22Rv1 (cell line): ENCODE measurements around the gene UNC5B.

Source experiments
- H3K27ac ChIP-seq: fragments of 450-650 bp; 2 replicates; pipeline ENCODE4 v1.5.1; 2017
- ZFX ChIP-seq: fragments of 450-650 bp; IDR thresholded peaks from 2 replicates; pipeline ENCODE4 v1.6.1; 2017; ENCODE audit warnings: antibody characterized with exemption, borderline replicate concordance
- TF ChIP-seq, protein P1 (sequence below): fragments of 450-650 bp; IDR thresholded peaks from 2 replicates; pipeline ENCODE4 v1.5.1; 2017; ENCODE audit warnings: mild to moderate bottlenecking

UNC5B gene

DNA sequence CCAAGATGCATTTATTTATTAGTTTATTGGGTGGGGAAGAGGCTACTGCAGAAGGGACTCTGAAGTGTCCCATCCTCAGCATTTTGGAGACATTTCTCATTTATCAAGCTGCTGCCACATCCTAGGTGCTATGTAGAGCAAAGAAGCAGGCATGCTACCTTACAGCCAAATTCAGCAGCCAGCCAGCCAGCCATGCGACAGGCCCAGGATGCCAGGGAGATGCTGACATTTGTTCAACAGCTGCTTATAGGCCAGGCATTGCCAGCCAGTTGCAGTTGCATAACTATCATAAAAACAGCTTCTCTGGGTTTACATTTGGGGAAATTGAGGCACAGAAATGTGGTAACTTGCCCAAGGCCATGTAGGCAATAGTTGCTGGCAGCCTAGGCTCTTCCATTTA lies 109.0 kb downstream of the UNC5B start:
- no peak for TF ChIP-seq ZFX
- TF ChIP-seq, protein P1, sequence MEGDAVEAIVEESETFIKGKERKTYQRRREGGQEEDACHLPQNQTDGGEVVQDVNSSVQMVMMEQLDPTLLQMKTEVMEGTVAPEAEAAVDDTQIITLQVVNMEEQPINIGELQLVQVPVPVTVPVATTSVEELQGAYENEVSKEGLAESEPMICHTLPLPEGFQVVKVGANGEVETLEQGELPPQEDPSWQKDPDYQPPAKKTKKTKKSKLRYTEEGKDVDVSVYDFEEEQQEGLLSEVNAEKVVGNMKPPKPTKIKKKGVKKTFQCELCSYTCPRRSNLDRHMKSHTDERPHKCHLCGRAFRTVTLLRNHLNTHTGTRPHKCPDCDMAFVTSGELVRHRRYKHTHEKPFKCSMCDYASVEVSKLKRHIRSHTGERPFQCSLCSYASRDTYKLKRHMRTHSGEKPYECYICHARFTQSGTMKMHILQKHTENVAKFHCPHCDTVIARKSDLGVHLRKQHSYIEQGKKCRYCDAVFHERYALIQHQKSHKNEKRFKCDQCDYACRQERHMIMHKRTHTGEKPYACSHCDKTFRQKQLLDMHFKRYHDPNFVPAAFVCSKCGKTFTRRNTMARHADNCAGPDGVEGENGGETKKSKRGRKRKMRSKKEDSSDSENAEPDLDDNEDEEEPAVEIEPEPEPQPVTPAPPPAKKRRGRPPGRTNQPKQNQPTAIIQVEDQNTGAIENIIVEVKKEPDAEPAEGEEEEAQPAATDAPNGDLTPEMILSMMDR, result no peak
- no peak overlapping the region for H3K27ac ChIP-seq

DNA sequence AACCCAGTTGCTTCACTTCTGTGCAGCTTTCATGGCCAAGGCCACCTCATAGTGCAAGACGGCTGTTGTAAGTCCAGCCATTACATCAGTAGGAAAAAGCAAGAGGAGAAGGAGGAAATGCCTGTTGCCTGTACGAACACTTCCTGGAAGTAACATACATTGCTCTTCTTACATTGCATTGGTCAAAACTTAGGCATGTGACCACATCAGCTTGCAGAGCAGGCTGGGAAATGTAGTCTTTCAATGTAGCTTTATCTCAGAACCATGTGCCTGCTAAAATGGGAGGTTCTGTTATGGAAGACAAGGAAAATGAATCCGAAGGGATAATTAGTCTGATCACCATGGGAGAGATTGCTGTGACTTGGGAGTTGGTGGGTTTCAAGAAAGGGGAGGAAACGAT lies 111.0 kb downstream of the UNC5B start:
- TF ChIP-seq, protein P1, result no peak
- TF ChIP-seq ZFX, result no peak
- H3K27ac ChIP-seq, result no peak overlapping the region

DNA sequence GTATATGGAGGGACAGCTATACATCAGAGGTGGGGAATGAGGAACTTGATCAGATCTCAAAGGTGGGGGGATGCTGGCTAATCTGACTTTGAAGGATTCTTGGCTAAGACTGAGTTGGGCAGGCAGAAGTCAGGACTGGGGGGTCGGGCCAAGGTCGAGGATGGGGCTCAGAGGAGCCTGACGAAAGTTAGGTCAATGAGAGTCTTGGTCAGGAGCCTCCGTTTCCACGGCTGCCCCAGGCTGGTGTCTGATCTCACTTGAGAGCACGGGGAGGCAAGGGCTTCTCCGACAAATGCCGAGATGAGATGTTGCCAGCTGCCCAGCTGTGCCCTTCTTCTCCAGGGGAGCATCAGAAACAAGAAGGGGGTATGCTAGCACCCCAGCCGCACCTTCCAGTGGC lies 112.4 kb downstream of the UNC5B start:
- no peak overlapping the region for H3K27ac ChIP-seq
- no peak for TF ChIP-seq ZFX

DNA sequence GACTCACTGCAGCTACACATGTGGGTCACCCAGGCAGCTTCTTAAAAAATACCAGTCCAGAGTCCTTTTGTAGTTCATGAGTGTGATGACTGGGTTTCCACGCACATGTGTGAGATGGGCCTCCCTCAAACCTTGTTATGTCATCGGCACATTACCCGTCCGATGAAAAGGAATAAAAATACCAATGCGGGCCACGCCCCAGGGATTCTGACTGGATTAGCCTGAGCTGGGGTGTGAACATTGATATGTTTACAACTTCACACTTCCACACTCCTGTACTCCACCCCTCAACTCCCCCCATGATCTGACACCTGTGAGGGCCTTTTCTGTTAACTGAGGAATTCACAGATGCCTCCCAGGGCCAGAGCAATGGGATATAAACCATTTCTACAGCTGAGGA lies 112.9 kb downstream of the UNC5B start:
- H3K27ac ChIP-seq, result no peak overlapping the region
- no peak for TF ChIP-seq ZFX
- TF ChIP-seq, protein P1, result no peak

DNA sequence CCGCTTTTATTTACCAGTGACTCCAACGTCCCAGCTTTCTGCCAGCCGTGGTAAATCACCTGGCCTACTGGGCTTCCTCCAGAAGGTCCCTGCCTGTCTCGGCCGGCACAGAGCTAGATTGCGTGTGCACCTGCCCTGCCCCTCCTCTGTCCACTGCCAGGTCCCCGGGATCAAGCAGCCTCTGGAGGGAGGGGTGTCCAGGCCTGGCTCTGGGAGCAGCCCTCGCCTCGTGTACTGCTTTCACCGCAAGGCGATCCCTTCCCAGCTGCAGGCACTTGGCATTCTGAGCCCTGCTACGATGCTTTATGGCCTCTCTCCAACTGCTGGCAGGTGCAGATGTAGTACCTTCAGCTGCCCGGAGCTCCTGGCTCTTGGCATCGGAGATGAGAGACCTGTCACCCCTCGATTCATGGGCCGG lies 114.1 kb downstream of the UNC5B start:
- no peak overlapping the region for H3K27ac ChIP-seq
- TF ChIP-seq ZFX, result no peak
- TF ChIP-seq, protein P1, result no peak

DNA sequence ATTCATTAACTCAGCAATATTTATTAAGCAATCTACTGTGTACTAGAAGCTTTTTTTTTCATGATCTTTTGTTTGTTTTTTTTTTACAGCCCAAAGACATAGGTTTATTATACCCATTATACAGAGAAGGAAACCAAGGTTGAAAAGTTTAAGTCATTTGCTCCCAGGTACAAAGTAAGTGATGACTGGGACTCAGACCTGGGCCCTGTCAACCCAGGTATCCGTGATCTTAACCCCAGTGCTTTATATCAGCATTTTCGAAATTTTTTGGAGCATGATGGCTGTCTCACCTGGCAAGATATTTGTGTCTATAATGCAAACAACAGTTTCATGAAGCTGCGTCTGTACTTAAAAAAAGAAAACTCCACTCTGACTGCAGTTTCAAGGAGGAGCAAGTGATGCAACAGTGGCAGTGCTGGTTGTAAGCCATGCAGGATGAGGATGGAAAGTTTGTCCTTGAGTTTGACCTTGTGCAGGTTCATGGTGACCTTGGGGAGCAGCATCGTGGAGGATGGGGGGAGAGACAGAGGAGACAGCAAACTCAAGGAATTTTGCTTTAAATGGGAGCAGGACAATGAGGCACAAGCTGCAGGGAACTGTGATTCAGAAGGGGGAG lies 118.5 kb downstream of the UNC5B start:
- no peak overlapping the region for H3K27ac ChIP-seq
- TF ChIP-seq, protein P1, result no peak

DNA sequence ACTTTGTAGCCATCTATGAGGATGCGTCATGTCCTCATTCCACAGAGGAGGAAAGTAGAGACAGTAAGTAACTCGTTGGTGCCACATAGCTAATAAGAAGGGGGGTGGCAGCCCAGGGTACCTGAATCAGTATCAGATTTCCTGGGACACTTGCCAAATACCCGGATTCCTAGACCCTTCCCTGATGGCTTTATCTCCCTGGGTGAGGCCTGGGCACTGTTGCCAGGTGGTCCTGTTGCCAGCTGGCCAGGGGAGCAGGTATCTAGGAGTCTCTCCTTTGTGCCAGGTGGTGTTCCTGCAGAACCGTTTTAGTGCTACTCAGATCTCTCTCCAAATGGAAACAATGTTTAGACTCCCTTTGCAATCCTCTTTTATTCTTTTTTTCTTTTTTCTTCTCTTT lies 119.4 kb downstream of the UNC5B start:
- TF ChIP-seq ZFX, result no peak
- TF ChIP-seq, protein P1, result no peak

DNA sequence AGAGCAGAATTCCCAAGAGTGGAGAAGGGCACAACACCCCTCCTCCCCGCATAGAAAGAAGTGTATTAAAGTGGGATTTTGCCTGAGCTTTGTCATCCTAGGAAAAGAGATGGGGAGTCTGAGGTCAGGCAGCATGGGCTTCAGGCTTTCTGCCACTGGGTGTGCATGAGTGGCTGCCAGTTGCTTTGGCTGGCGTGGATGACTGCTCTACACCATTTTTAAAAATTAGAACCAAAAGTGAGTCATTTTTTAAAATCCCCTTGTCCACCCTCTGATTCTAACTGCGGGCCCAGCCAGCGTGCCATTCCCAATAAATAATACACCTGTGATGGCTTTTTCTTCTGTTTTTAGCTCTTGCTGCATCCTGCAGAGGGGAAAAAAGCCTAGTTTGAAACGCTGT lies 120.1 kb downstream of the UNC5B start:
- TF ChIP-seq, protein P1, result no peak
- no peak for TF ChIP-seq ZFX
- no peak overlapping the region for H3K27ac ChIP-seq

More for the DNA sequence above, 119.4 kb downstream of the UNC5B start:
- no peak overlapping the region for H3K27ac ChIP-seq
